Neuronal stem cell (in vitro differentiated cells): ENCODE data around the gene HOMER3.
A peak's percentile ranks its signal among the peaks of the same experiment; 100 is the strongest.

ENCODE experiments used
- DNase-seq: peaks from one replicate; pipeline ENCODE4 v3.0.0-alpha.2; 2013; ENCODE audit warnings: low spot score
- H2AFZ ChIP-seq: one replicate; pipeline ENCODE4 v1.6.1; 2013; ENCODE audit warnings: mild to moderate bottlenecking, low read length, inconsistent platforms
- H2AK5ac ChIP-seq: 2 replicates; pipeline ENCODE4 v1.6.1; 2013; ENCODE audit warnings: low read depth, mild to moderate bottlenecking, inconsistent platforms, low read length, moderate library complexity, mixed read lengths
- H2BK120ac ChIP-seq: 2 replicates; pipeline ENCODE4 v1.6.1; 2013; ENCODE audit warnings: low read depth, mild to moderate bottlenecking, inconsistent platforms, low read length, moderate library complexity, mixed read lengths
- H2BK12ac ChIP-seq: one replicate; pipeline ENCODE4 v1.6.1; 2013; ENCODE audit warnings: low read length, inconsistent platforms
- H2BK15ac ChIP-seq: 2 replicates; pipeline ENCODE4 v1.6.1; 2013; ENCODE audit warnings: mild to moderate bottlenecking, low read length, inconsistent platforms, mixed read lengths
- H2BK5ac ChIP-seq: one replicate; pipeline ENCODE4 v1.6.1; 2013; ENCODE audit warnings: inconsistent platforms, mild to moderate bottlenecking, low read length, moderate library complexity
- H3K14ac ChIP-seq: one replicate; pipeline ENCODE4 v1.6.1; 2013; ENCODE audit warnings: low read length, inconsistent platforms
- H3K18ac ChIP-seq: 2 replicates; pipeline ENCODE4 v1.6.1; 2013; ENCODE audit warnings: low read length, inconsistent platforms
- H3K23ac ChIP-seq: 2 replicates; pipeline ENCODE4 v1.6.1; 2013; ENCODE audit warnings: low read depth, mild to moderate bottlenecking, mixed read lengths, low read length, inconsistent platforms; ENCODE audit not compliant: poor library complexity
- H3K27ac ChIP-seq: replicated peaks from 3 replicates; pipeline ENCODE4 v1.5.1; 2013; ENCODE audit warnings: low read length, inconsistent platforms
- H3K27me3 ChIP-seq, 3 experiments: 2 replicates each; pipeline ENCODE4 v1.6.1; 2013; ENCODE audit warnings: low read length in 3 of 3, mild to moderate bottlenecking in 2 of 3, inconsistent platforms in 1 of 3, low read depth in 1 of 3, mixed read lengths in 1 of 3, moderate library complexity in 1 of 3; ENCODE audit not compliant: control insufficient read depth in 3 of 3, insufficient read depth in 3 of 3
- H3K36me3 ChIP-seq, 2 donors: replicated peaks in 1 of 2; 2 replicates each; pipeline ENCODE4 v1.6.1; 2013; ENCODE audit warnings: low read length in 2 of 2; ENCODE audit not compliant: control insufficient read depth in 2 of 2, insufficient read depth in 2 of 2
- H3K4ac ChIP-seq: 2 replicates; pipeline ENCODE4 v1.6.1; 2013; ENCODE audit warnings: inconsistent platforms, mild to moderate bottlenecking, low read length, moderate library complexity
- H3K4me1 ChIP-seq, 2 donors: 1 replicate in 1 of 2; 2 replicates in 1 of 2; pipeline ENCODE4 v1.6.1; 2013; ENCODE audit warnings: low read length in 2 of 2, low read depth in 1 of 2; ENCODE audit not compliant: control insufficient read depth in 2 of 2, insufficient read depth in 1 of 2
- H3K4me2 ChIP-seq: one replicate; pipeline ENCODE4 v1.6.1; 2013; ENCODE audit warnings: mild to moderate bottlenecking, low read length, inconsistent platforms; ENCODE audit not compliant: insufficient read depth, poor library complexity, severe bottlenecking
- H3K4me3 ChIP-seq, 2 donors: 2 replicates each; pipeline ENCODE4 v1.5.1; 2013; ENCODE audit warnings: low read length in 2 of 2, mild to moderate bottlenecking in 2 of 2, inconsistent platforms in 1 of 2, moderate library complexity in 1 of 2
- H3K79me1 ChIP-seq: one replicate; pipeline ENCODE4 v1.6.1; 2013; ENCODE audit warnings: low read depth, mild to moderate bottlenecking, inconsistent platforms, low read length, moderate library complexity
- H3K9ac ChIP-seq: one replicate; pipeline ENCODE4 v1.6.1; 2013; ENCODE audit warnings: mild to moderate bottlenecking, low read depth, low read length, inconsistent platforms; ENCODE audit not compliant: poor library complexity
- H3K9me3 ChIP-seq, 2 donors: replicated peaks in 1 of 2; 2 replicates each; pipeline versions ENCODE3 to v1.6.1; 2013; ENCODE audit warnings: low read length in 2 of 2, mild to moderate bottlenecking in 2 of 2, inconsistent platforms in 1 of 2, low read depth in 1 of 2, mixed read lengths in 1 of 2, moderate library complexity in 1 of 2; ENCODE audit not compliant: control insufficient read depth in 2 of 2, insufficient read depth in 1 of 2
- H4K8ac ChIP-seq: one replicate; pipeline ENCODE4 v1.6.1; 2013; ENCODE audit warnings: low read depth, mild to moderate bottlenecking, inconsistent platforms, low read length, moderate library complexity
- H4K91ac ChIP-seq: one replicate; pipeline ENCODE4 v1.6.1; 2013; ENCODE audit warnings: low read length, low read depth, mild to moderate bottlenecking, inconsistent platforms; ENCODE audit not compliant: poor library complexity
- WGBS, 2 donors: extraction: QIAGEN DNeasy Blood & Tissue Kit; methylation state at CpG; one replicate each; pipeline ENCODE4 v1.1.7; 2013; ENCODE audit warnings: missing lambda C conversion rate in 2 of 2, mixed read lengths in 1 of 2; ENCODE audit not compliant: insufficient read length in 2 of 2, insufficient replicate concordance in 1 of 2; ENCODE audit errors: extremely low coverage in 2 of 2; 5-methylcytosine and 5-hydroxymethylcytosine counted together

HOMER3 gene

DNA sequence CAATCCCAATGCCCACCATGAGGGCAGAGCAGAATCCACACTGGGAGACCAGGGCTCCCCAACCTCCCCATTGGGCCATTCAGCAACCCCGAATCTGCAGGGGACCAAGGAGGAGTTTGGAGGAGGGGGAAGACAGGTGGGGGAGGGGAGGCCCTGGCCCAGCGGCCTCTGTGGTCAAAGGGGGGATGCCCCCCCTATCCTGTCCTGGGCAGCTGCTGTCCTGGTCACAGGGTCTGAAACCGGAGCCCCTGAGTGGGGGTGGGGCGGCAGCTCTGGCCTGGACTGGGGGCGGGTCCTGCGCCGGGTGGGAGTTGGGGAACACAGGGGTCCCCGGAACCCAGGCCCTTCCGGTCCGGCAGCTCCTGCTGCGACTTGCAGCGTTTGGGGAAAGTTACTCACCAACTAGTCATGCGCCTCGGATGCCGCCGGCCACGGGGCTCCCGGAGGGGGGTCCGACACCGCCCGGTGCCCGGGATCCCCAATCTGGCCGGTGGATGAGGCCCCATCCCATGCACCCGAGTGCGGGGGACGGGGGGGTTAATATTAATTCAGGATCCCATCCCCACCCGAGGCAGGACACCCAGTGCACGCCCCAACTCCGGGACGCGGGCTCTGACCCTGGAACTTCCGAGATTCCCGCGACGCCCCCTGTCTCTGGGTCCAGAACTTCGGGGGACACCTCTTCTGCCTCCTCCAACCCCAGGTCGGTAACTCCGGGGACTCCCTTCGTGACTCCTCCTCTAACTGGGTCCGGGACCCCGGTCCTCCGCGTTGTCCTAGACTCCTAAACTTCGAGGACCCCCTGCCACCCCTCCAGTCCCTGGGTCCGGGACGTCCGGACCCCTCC is 872 bp downstream of the HOMER3 start:
- Histone ChIP-seq H3K79me1 (peaks cover 10% of the 10 kb centered on the region), H3K14ac (peak overlapping the region; percentile 2), H3K36me3 (peaks cover 10 to 36% of the 10 kb centered on the region in 2 donors), H3K4me1 (peaks cover 11 to 12% of the 10 kb centered on the region in 2 donors), H3K9me3 (no peaks in the 10 kb centered on the region), H2AFZ (peak overlapping the region; percentile 87), H3K27me3 (no peaks in the 10 kb centered on the region), H3K4me3 (peak overlapping the region; percentile 94 to 97), H3K23ac (no peak overlapping the region), H3K9ac (peak overlapping the region; percentile 92), H2BK12ac (no peak overlapping the region), H3K4ac (peak overlapping the region; percentile 86), H2BK120ac (peak overlapping the region; percentile 44), H3K27ac (peak overlapping the region; percentile 70), H4K8ac (no peak overlapping the region), H2BK5ac (peak overlapping the region; percentile 93), H4K91ac (no peak overlapping the region), H3K4me2 (peak overlapping the region; percentile 61), H2BK15ac (peak overlapping the region; percentile 99), H2AK5ac (peak overlapping the region; percentile 97), H3K18ac (peak overlapping the region; percentile 100)
- no CpG with 5 or more reads among the region's 47 CpGs for WGBS, 2 donors
- peak; percentile 80 for DNase-seq

DNA sequence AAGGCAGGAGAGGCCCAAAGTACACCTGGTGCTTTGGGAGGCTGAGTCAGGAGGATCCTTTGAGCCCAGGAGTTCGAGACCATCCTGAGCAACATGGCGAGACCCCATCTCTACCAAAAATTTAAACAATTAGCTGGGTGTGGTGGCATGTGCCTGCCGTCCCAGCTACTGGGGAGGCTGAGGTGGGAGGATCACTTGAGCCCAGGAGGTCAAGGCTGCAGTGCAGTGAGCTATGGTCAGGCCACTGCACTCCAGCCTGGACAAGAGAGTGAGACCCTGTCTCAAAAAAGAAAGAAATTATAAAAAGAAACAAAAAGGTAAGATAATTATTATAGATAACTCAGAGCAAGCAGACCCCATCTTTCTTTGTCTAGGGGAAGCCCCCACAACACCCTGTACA is 1.9 kb downstream of the HOMER3 start:
- peaks cover 11 to 12% of the 10 kb centered on the region in 2 donors for H3K4me1 ChIP-seq
- H4K91ac ChIP-seq, result peak overlapping the region; percentile 85
- peak overlapping the region; percentile 61 for H2BK120ac ChIP-seq
- no peak for DNase-seq
- H3K27me3 ChIP-seq, result no peaks in the 10 kb centered on the region
- H2AK5ac ChIP-seq, result peak overlapping the region; percentile 100
- H3K4me2 ChIP-seq, result peak overlapping the region; percentile 61
- H2BK5ac ChIP-seq, result peak overlapping the region; percentile 93
- H3K23ac ChIP-seq, result no peak overlapping the region
- H3K9ac ChIP-seq, result no peak overlapping the region
- no peak overlapping the region for H2AFZ ChIP-seq
- no peak overlapping the region for H3K14ac ChIP-seq
- H3K36me3 ChIP-seq, result peaks cover 14 to 45% of the 10 kb centered on the region in 2 donors
- no CpG with 5 or more reads among the region's 3 CpGs for WGBS, 2 donors
- peak overlapping the region in 1 of 2 donors; percentile 97 for H3K4me3 ChIP-seq
- H3K9me3 ChIP-seq, result no peaks in the 10 kb centered on the region
- no peak overlapping the region for H4K8ac ChIP-seq
- no peak overlapping the region for H3K4ac ChIP-seq
- H2BK12ac ChIP-seq, result peak overlapping the region; percentile 94
- peak overlapping the region; percentile 97 for H3K18ac ChIP-seq
- H3K27ac ChIP-seq, result peak overlapping the region; percentile 55
- H3K79me1 ChIP-seq, result peaks cover 10% of the 10 kb centered on the region
- H2BK15ac ChIP-seq, result peak overlapping the region; percentile 60

DNA sequence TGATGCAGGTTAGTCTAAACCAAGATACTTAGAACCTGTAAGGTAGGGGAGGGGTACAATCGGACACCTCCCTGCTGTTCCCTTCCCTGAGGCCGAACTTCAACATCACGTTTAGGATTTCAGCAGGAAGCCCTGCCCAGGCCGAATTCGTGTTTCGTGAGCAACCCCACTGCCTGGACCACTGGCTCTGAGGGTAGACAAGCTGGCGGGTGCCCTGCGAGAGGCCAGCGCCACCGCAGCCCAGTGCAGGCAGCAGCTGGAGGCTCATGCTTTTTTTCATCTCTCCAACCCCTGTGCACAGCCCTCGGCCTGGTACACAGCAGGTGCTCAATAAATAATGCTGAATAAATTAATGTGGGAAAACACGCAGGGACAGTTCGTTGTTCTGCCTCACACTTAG is 7.7 kb downstream of the HOMER3 start:
- H4K91ac ChIP-seq, result no peak overlapping the region
- H3K4me1 ChIP-seq, result peaks cover 0 to 6% of the 10 kb centered on the region in 2 donors
- H3K9ac ChIP-seq, result no peak overlapping the region
- H2BK120ac ChIP-seq, result no peak overlapping the region
- no peak overlapping the region for H3K23ac ChIP-seq
- H3K9me3 ChIP-seq, result no peaks in the 10 kb centered on the region
- no peaks in the 10 kb centered on the region for H3K27me3 ChIP-seq
- no peak overlapping the region for H3K4me3 ChIP-seq
- no peak overlapping the region for H2BK12ac ChIP-seq
- peaks cover 4% of the 10 kb centered on the region for H3K79me1 ChIP-seq
- no peak overlapping the region for H2BK15ac ChIP-seq
- peak overlapping the region; percentile 38 for H3K18ac ChIP-seq
- no peak overlapping the region for H2AFZ ChIP-seq
- peak overlapping the region; percentile 65 for H3K4me2 ChIP-seq
- no peak overlapping the region for H3K4ac ChIP-seq
- WGBS, 2 donors, result no CpG with 5 or more reads among the region's 13 CpGs
- no peak overlapping the region for H3K27ac ChIP-seq
- H2AK5ac ChIP-seq, result no peak overlapping the region
- H3K36me3 ChIP-seq, result peaks cover 33 to 81% of the 10 kb centered on the region in 2 donors
- peak overlapping the region; percentile 25 for H3K14ac ChIP-seq
- DNase-seq, result no peak
- H2BK5ac ChIP-seq, result peak overlapping the region; percentile 7
- H4K8ac ChIP-seq, result no peak overlapping the region

DNA sequence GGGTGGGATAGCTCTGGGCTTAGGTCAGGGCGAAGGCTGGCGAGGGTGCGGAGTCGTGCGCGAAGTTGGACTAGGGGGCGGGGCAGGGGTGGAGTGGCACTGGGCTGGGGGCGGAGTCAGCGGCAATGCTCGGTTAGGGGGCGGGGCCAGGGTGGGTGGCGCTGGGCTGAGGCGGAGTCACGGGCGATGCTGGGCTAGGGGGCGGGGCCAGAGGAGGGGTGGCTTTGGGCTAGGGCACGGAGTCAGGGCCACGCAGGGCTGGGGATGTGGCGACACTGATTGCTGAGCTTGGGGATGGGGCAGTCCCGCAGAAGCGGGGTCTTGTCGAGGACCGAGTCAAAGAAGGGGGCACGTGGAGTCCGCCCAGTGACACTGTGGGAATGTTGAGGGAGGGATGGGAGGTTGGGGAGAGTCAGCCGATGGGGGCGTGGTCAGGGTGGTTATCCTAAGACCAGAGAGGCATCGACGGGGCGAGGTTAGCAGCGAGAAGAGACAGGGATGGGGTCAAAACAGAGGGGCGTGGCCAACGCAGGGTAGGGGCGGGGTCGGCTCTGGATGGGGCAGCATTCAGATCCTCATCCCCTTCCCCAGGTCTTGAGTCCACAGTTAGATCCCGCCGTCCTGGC is 8.7 kb downstream of the HOMER3 start:
- Histone ChIP-seq H3K18ac (peak overlapping the region; percentile 85), H2AK5ac (no peak overlapping the region), H2BK120ac (no peak overlapping the region), H3K27ac (peak overlapping the region; percentile 83), H3K4ac (no peak overlapping the region), H3K9ac (no peak overlapping the region), H3K4me1 (peaks cover 0 to 6% of the 10 kb centered on the region in 2 donors), H3K9me3 (no peaks in the 10 kb centered on the region), H3K4me2 (peak overlapping the region; percentile 75), H2BK5ac (peak overlapping the region; percentile 7), H3K79me1 (peaks cover 7% of the 10 kb centered on the region), H3K4me3 (peak overlapping the region in 1 of 2 donors; percentile 74), H3K27me3 (no peaks in the 10 kb centered on the region), H2BK15ac (no peak overlapping the region), H4K91ac (no peak overlapping the region), H3K36me3 (peaks cover 36 to 81% of the 10 kb centered on the region in 2 donors), H2AFZ (no peak overlapping the region), H2BK12ac (no peak overlapping the region), H3K14ac (no peak overlapping the region), H3K23ac (peak overlapping the region; percentile 80), H4K8ac (no peak overlapping the region)
- DNase-seq, result peak; percentile 91
- no CpG with 5 or more reads among the region's 37 CpGs for WGBS, 2 donors
